Progenitor cell of endocrine pancreas (in vitro differentiated cells): ENCODE data around the gene GZF1. TPM values are rescaled to one million over a fixed set of nuclear protein-coding genes. Genes with fewer than 3 reads are reported as not detected.

Source experiments
- DNase-seq: peaks from one replicate; pipeline ENCODE4 v3.0.0; 2021; ENCODE audit warnings: low spot score; ENCODE audit not compliant: unreplicated experiment
- H3K27ac Mint-ChIP-seq: 2 replicates; pipeline ENCODE4 v1.8.0; 2021; ENCODE audit warnings: mild to moderate bottlenecking, moderate library complexity, mixed read lengths
- H3K27me3 Mint-ChIP-seq: 2 replicates; pipeline ENCODE4 v1.8.0; 2021; ENCODE audit warnings: mixed read lengths
- H3K36me3 Mint-ChIP-seq: 2 replicates; pipeline ENCODE4 v1.8.0; 2022; ENCODE audit warnings: mixed read lengths; ENCODE audit not compliant: insufficient read depth
- H3K4me1 Mint-ChIP-seq: 2 replicates; pipeline ENCODE4 v1.8.0; 2021; ENCODE audit warnings: low read depth, mixed read lengths
- H3K4me3 Mint-ChIP-seq: 2 replicates; pipeline ENCODE4 v1.8.0; 2021; ENCODE audit warnings: low read depth, mild to moderate bottlenecking, moderate library complexity, mixed read lengths
- H3K9me3 Mint-ChIP-seq: 2 replicates; pipeline ENCODE4 v1.8.0; 2021; ENCODE audit warnings: low read depth, mixed read lengths
- CTCF ChIP-seq: fragments of 200-600 bp; sonication (generic); IDR thresholded peaks from one replicate; pipeline ENCODE4 v1.5.0; 2021; ENCODE audit warnings: antibody characterized with exemption, mild to moderate bottlenecking; ENCODE audit not compliant: unreplicated experiment
- total RNA-seq: library from RNA; stranded (reverse); gene quantifications from 2 replicates; pipeline ENCODE4 v1.2.1, GENCODE V29; 2021

The GZF1 gene
- total RNA-seq, 1 donor from 2014 or later = 14.3 TPM

GRCh38 chr20:23358923-23359593 is 2.9 kb upstream of the GZF1 start:
- Mint-ChIP-seq H3K36me3 (no peaks in the 10 kb centered on the region), H3K27ac (peak overlapping the region; percentile 97), H3K4me3 (peak overlapping the region; percentile 58), H3K4me1 (peaks cover 33% of the 10 kb centered on the region), H3K27me3 (no peaks in the 10 kb centered on the region), H3K9me3 (no peaks in the 10 kb centered on the region)
- DNase-seq = no peak
- TF ChIP-seq CTCF = no peak

GRCh38 chr20:23360531-23360930 is 1.5 kb upstream of the GZF1 start:
- peaks cover 10% of the 10 kb centered on the region for H3K36me3 Mint-ChIP-seq
- peak overlapping the region; percentile 99 for H3K27ac Mint-ChIP-seq
- peak overlapping the region; percentile 82 for H3K4me3 Mint-ChIP-seq
- no peak for DNase-seq
- H3K27me3 Mint-ChIP-seq = no peaks in the 10 kb centered on the region
- no peak for TF ChIP-seq CTCF
- no peaks in the 10 kb centered on the region for H3K9me3 Mint-ChIP-seq
- H3K4me1 Mint-ChIP-seq = peaks cover 34% of the 10 kb centered on the region

- TF ChIP-seq CTCF = no peak
Measured at GRCh38 chr20:23361119-23361475, 885 bp upstream of the GZF1 start.

GRCh38 chr20:23362392-23363256 is 642 bp downstream of the GZF1 start:
- H3K27me3 Mint-ChIP-seq = no peaks in the 10 kb centered on the region
- no peak for TF ChIP-seq CTCF
- no peak for DNase-seq
- H3K9me3 Mint-ChIP-seq = no peaks in the 10 kb centered on the region
- H3K4me1 Mint-ChIP-seq = peaks cover 37% of the 10 kb centered on the region
- peaks cover 13% of the 10 kb centered on the region for H3K36me3 Mint-ChIP-seq
- peak overlapping the region; percentile 94 for H3K4me3 Mint-ChIP-seq
- peak overlapping the region; percentile 99 for H3K27ac Mint-ChIP-seq

More at GRCh38 chr20:23361119-23361475, 885 bp upstream of the GZF1 start:
- Mint-ChIP-seq H3K36me3 (peaks cover 13% of the 10 kb centered on the region), H3K27ac (peak overlapping the region; percentile 99), H3K27me3 (no peaks in the 10 kb centered on the region), H3K4me3 (peak overlapping the region; percentile 82), H3K9me3 (no peaks in the 10 kb centered on the region), H3K4me1 (peaks cover 36% of the 10 kb centered on the region)
- no peak for DNase-seq

- DNase-seq = no peak
- TF ChIP-seq CTCF = no peak
- Mint-ChIP-seq H3K9me3 (no peaks in the 10 kb centered on the region), H3K4me3 (peak overlapping the region; percentile 94), H3K27me3 (no peaks in the 10 kb centered on the region), H3K4me1 (peaks cover 36% of the 10 kb centered on the region), H3K27ac (peak overlapping the region; percentile 99), H3K36me3 (peaks cover 13% of the 10 kb centered on the region)
Measured at GRCh38 chr20:23363257-23363649, 1.3 kb downstream of the GZF1 start.
